H9 (cell line): ENCODE measurements around the gene ANKRD39. TPM values are rescaled to one million over a fixed set of nuclear protein-coding genes. Genes with fewer than 3 reads are reported as not detected.
A peak's percentile ranks its signal among the peaks of the same experiment; 100 is the strongest.

Experiments
- DNase-seq: peaks from one replicate; pipeline ENCODE4 v3.0.0-alpha.2; 2017
- H2AFZ ChIP-seq: one replicate; pipeline ENCODE4 v1.6.1; 2013; ENCODE audit warnings: mild to moderate bottlenecking, low read length, control low read depth, moderate library complexity
- H2AK5ac ChIP-seq: 2 replicates; pipeline ENCODE4 v1.6.1; 2013; ENCODE audit warnings: low read length, control low read depth, mixed read lengths; ENCODE audit not compliant: insufficient read length
- H2BK120ac ChIP-seq: one replicate; pipeline ENCODE4 v1.6.1; 2013; ENCODE audit warnings: low read depth, mild to moderate bottlenecking, low read length, control low read depth, inconsistent platforms; ENCODE audit not compliant: poor library complexity, severe bottlenecking
- H2BK12ac ChIP-seq: 2 replicates; pipeline ENCODE4 v1.6.1; 2013; ENCODE audit warnings: low read length, control low read depth, mixed read lengths, low read depth; ENCODE audit not compliant: insufficient read length
- H2BK15ac ChIP-seq: 2 replicates; pipeline ENCODE4 v1.6.1; 2013; ENCODE audit warnings: low read depth, low read length, control low read depth
- H2BK20ac ChIP-seq: one replicate; pipeline ENCODE4 v1.6.1; 2013; ENCODE audit warnings: low read depth, mild to moderate bottlenecking, low read length, control low read depth, inconsistent platforms; ENCODE audit not compliant: poor library complexity, severe bottlenecking
- H2BK5ac ChIP-seq: 2 replicates; pipeline ENCODE4 v1.6.1; 2013; ENCODE audit warnings: low read length, control low read depth, mixed read lengths; ENCODE audit not compliant: insufficient read length
- H3K14ac ChIP-seq: 2 replicates; pipeline ENCODE4 v1.6.1; 2013; ENCODE audit warnings: low read length, control low read depth; ENCODE audit not compliant: insufficient read depth
- H3K18ac ChIP-seq: 2 replicates; pipeline ENCODE4 v1.6.1; 2013; ENCODE audit warnings: low read depth, mild to moderate bottlenecking, mixed read lengths, low read length, control low read depth; ENCODE audit not compliant: insufficient read length
- H3K23ac ChIP-seq: 2 replicates; pipeline ENCODE4 v1.6.1; 2013; ENCODE audit warnings: low read length, control low read depth, mixed read lengths, low read depth; ENCODE audit not compliant: insufficient read length
- H3K23me2 ChIP-seq: 2 replicates; pipeline ENCODE4 v1.6.1; 2013; ENCODE audit warnings: low read depth, mild to moderate bottlenecking, mixed read lengths, low read length, control low read depth; ENCODE audit not compliant: insufficient read length, poor library complexity, severe bottlenecking
- H3K27ac ChIP-seq: 2 replicates; pipeline ENCODE4 v1.5.1; 2013; ENCODE audit warnings: low read length, control low read depth, mixed read lengths, low read depth; ENCODE audit not compliant: insufficient read length
- H3K27me3 ChIP-seq: 2 replicates; pipeline ENCODE4 v1.6.1; 2013; ENCODE audit warnings: low read length, control low read depth, inconsistent platforms; ENCODE audit not compliant: insufficient read depth
- H3K4ac ChIP-seq: 2 replicates; pipeline ENCODE4 v1.6.1; 2013; ENCODE audit warnings: low read depth, mild to moderate bottlenecking, control low read depth, inconsistent platforms, low read length, moderate library complexity
- H3K4me1 ChIP-seq: 2 replicates; pipeline ENCODE4 v1.6.1; 2013; ENCODE audit warnings: low read length, control low read depth, inconsistent platforms; ENCODE audit not compliant: insufficient read depth
- H3K4me2 ChIP-seq: 2 replicates; pipeline ENCODE4 v1.6.1; 2013; ENCODE audit warnings: low read length, control low read depth, mixed read lengths; ENCODE audit not compliant: insufficient read length, insufficient read depth
- H3K56ac ChIP-seq: 2 replicates; pipeline ENCODE4 v1.6.1; 2013; ENCODE audit warnings: low read depth, mild to moderate bottlenecking, mixed read lengths, low read length, control low read depth; ENCODE audit not compliant: insufficient read length
- H3K79me1 ChIP-seq: 2 replicates; pipeline ENCODE4 v1.6.1; 2013; ENCODE audit warnings: low read depth, mild to moderate bottlenecking, moderate library complexity, low read length, control low read depth, inconsistent platforms; ENCODE audit not compliant: insufficient read depth, poor library complexity, severe bottlenecking
- H3K79me2 ChIP-seq: 2 replicates; pipeline ENCODE4 v1.6.1; 2013; ENCODE audit warnings: low read length, control low read depth, inconsistent platforms; ENCODE audit not compliant: insufficient read depth
- H3K9ac ChIP-seq: 2 replicates; pipeline ENCODE4 v1.6.1; 2013; ENCODE audit warnings: low read length, control low read depth, mixed read lengths; ENCODE audit not compliant: insufficient read length; ENCODE audit errors: extremely low read depth
- H3K9me3 ChIP-seq: one replicate; pipeline ENCODE4 v1.6.1; 2013; ENCODE audit warnings: low read depth, low read length, inconsistent platforms; ENCODE audit not compliant: control insufficient read depth
- H3T11ph ChIP-seq: one replicate; pipeline ENCODE4 v1.6.1; 2013; ENCODE audit warnings: mild to moderate bottlenecking, low read length, control low read depth, inconsistent platforms
- H4K20me1 ChIP-seq: one replicate; pipeline ENCODE4 v1.6.1; 2013; ENCODE audit not compliant: control insufficient read depth, insufficient read length, insufficient read depth
- H4K5ac ChIP-seq: 2 replicates; pipeline ENCODE4 v1.6.1; 2013; ENCODE audit warnings: low read depth, mild to moderate bottlenecking, mixed read lengths, low read length, control low read depth; ENCODE audit not compliant: insufficient read length
- H4K8ac ChIP-seq: replicated peaks from 2 replicates; pipeline ENCODE4 v1.6.1; 2013; ENCODE audit warnings: low read length, control low read depth, mixed read lengths, low read depth; ENCODE audit not compliant: insufficient read length
- H4K91ac ChIP-seq: 2 replicates; pipeline ENCODE4 v1.6.1; 2013; ENCODE audit warnings: low read depth, mild to moderate bottlenecking, moderate library complexity, mixed read lengths, low read length, control low read depth; ENCODE audit not compliant: insufficient read length
- H3K27ac Mint-ChIP-seq, 3 experiments: 2 replicates in 2 of 3; 3 replicates in 1 of 3; pipeline ENCODE4 v1.8.0; 2020 to 2021; ENCODE audit warnings: mixed read lengths in 3 of 3, mild to moderate bottlenecking in 1 of 3, moderate library complexity in 1 of 3
- H3K27me3 Mint-ChIP-seq: 2 replicates; pipeline ENCODE4 v1.8.0; 2021; ENCODE audit warnings: low read depth, mild to moderate bottlenecking, moderate library complexity, mixed read lengths
- H3K36me3 Mint-ChIP-seq, 3 experiments: 2 replicates in 2 of 3; 3 replicates in 1 of 3; pipeline ENCODE4 v1.8.0; 2020 to 2021; ENCODE audit warnings: low read depth in 3 of 3, mixed read lengths in 3 of 3; ENCODE audit not compliant: insufficient read depth in 1 of 3
- H3K4me1 Mint-ChIP-seq, 2 experiments: 2 replicates each; pipeline ENCODE4 v1.8.0; 2020; ENCODE audit warnings: mixed read lengths in 2 of 2
- H3K4me3 Mint-ChIP-seq, 2 experiments: 2 replicates in 1 of 2; 3 replicates in 1 of 2; pipeline ENCODE4 v1.8.0; 2020 to 2021; ENCODE audit warnings: mild to moderate bottlenecking in 2 of 2, mixed read lengths in 2 of 2, moderate library complexity in 1 of 2
- H3K9me3 Mint-ChIP-seq, 2 experiments: 2 replicates in 1 of 2; 3 replicates in 1 of 2; pipeline ENCODE4 v1.8.0; 2020; ENCODE audit warnings: mild to moderate bottlenecking in 2 of 2, mixed read lengths in 2 of 2, moderate library complexity in 1 of 2
- WGBS: extraction: QIAGEN DNeasy Blood & Tissue Kit; methylation state at CpG from one replicate; pipeline ENCODE4 v1.1.7; 2013; ENCODE audit warnings: missing lambda C conversion rate, low lambda C conversion rate, mixed read lengths; ENCODE audit not compliant: insufficient read length; ENCODE audit errors: extremely low coverage; 5-methylcytosine and 5-hydroxymethylcytosine counted together
- total RNA-seq: library from RNA; stranded (reverse); gene quantifications from 2 replicates; pipeline ENCODE4 v1.2.1, GENCODE V29; 2021
- TF ChIP-seq, protein P1 (sequence below): fragments of 200-600 bp; sonication (generic); conservative IDR thresholded peaks from 3 replicates; pipeline ENCODE4 v1.8.0; 2021; ENCODE audit warnings: antibody characterized with exemption, mild to moderate bottlenecking

Gene ANKRD39
- total RNA-seq, 1 experiment from 2014 or later: 13.0 TPM

DNA sequence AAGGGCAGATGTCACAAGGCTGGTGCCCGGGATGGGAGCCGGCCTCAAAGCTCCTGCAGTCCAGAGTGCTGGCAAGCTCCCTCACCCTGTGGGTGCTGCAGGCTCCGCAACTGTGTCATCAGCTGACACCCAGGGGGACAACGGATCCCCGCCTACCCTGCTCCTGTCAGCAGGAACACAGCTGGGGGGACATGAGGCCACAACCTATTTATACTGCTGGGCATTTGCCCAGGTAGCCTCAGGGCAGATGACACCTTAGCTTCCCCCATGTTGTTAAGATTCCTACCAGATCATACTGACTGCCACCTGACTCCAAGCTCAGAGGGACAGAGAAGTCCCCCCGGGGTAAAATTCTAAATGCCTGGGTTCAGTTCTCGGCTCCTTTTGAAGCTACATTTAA is 15.2 kb downstream of the ANKRD39 start:
- no peaks in the 10 kb centered on the region for H3K9me3 ChIP-seq
- no peak overlapping the region for H3K18ac ChIP-seq
- no peak overlapping the region for H2BK5ac ChIP-seq
- H3K4me3 Mint-ChIP-seq: no peak overlapping the region
- no peak overlapping the region for H2BK15ac ChIP-seq
- H4K8ac ChIP-seq: no peak overlapping the region
- no peak overlapping the region for H4K91ac ChIP-seq
- H3K27ac ChIP-seq: no peak overlapping the region
- H3K36me3 Mint-ChIP-seq: peaks cover 7 to 10% (median 9%) of the 10 kb centered on the region in 3 experiments; a peak in 5 of 7 replicates
- H4K5ac ChIP-seq: no peak overlapping the region
- no peak overlapping the region for H3T11ph ChIP-seq
- TF ChIP-seq, protein P1, sequence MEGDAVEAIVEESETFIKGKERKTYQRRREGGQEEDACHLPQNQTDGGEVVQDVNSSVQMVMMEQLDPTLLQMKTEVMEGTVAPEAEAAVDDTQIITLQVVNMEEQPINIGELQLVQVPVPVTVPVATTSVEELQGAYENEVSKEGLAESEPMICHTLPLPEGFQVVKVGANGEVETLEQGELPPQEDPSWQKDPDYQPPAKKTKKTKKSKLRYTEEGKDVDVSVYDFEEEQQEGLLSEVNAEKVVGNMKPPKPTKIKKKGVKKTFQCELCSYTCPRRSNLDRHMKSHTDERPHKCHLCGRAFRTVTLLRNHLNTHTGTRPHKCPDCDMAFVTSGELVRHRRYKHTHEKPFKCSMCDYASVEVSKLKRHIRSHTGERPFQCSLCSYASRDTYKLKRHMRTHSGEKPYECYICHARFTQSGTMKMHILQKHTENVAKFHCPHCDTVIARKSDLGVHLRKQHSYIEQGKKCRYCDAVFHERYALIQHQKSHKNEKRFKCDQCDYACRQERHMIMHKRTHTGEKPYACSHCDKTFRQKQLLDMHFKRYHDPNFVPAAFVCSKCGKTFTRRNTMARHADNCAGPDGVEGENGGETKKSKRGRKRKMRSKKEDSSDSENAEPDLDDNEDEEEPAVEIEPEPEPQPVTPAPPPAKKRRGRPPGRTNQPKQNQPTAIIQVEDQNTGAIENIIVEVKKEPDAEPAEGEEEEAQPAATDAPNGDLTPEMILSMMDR: no peak
- no peak overlapping the region for H3K9ac ChIP-seq
- H3K4ac ChIP-seq: no peak overlapping the region
- H2AK5ac ChIP-seq: no peak overlapping the region
- no peaks in the 10 kb centered on the region for H3K79me1 ChIP-seq
- peak; percentile 23 for DNase-seq
- H3K23me2 ChIP-seq: no peaks in the 10 kb centered on the region
- no peak overlapping the region for H3K4me2 ChIP-seq
- no peak overlapping the region for H2BK12ac ChIP-seq
- H3K27me3 ChIP-seq: no peaks in the 10 kb centered on the region
- no peak overlapping the region for H2AFZ ChIP-seq
- H3K79me2 ChIP-seq: no peaks in the 10 kb centered on the region
- H4K20me1 ChIP-seq: no peaks in the 10 kb centered on the region
- no peak overlapping the region for H3K23ac ChIP-seq
- H2BK120ac ChIP-seq: no peak overlapping the region
- no CpG with 5 or more reads among the region's 7 CpGs for WGBS
- no peak overlapping the region for H3K14ac ChIP-seq
- H2BK20ac ChIP-seq: no peak overlapping the region
- no peaks in the 10 kb centered on the region for H3K9me3 Mint-ChIP-seq
- H3K56ac ChIP-seq: no peak overlapping the region
- peaks cover 0 to 5% of the 10 kb centered on the region in 2 experiments; a peak in 2 of 4 replicates for H3K4me1 Mint-ChIP-seq
- no peaks in the 10 kb centered on the region; the same call in none of the 2 replicates for H3K27me3 Mint-ChIP-seq
- H3K4me1 ChIP-seq: no peaks in the 10 kb centered on the region
- peak overlapping the region in 1 of 3 experiments; percentile 44; a peak in 1 of 7 replicates for H3K27ac Mint-ChIP-seq
